Natural killer cell (primary cell): ENCODE results near the gene PRDX5. TPM values are rescaled to one million over a fixed set of nuclear protein-coding genes. Genes with fewer than 3 reads are reported as not detected.

Experiments used
- ATAC-seq, 3 donors: fragments of 150-1000 bp in 2 of 3; fragments of 200-7000 bp in 1 of 3; cut with Tn5 transposase; 1 replicate in 1 of 3; 2 replicates in 2 of 3; pipeline ENCODE4 v1.10.0; 2021; ENCODE audit warnings: mild to moderate bottlenecking in 2 of 3, moderate library complexity in 2 of 3
- DNase-seq, 2 donors: peaks; one replicate each; pipeline versions ENCODE4 v3.0.0 to v3.0.0-alpha.2; 2013 to 2021; ENCODE audit warnings: mixed read lengths in 1 of 2
- H3K27ac ChIP-seq: one replicate; pipeline ENCODE4 v1.5.1; 2013; ENCODE audit warnings: mild to moderate bottlenecking, low read length
- H3K27me3 ChIP-seq: one replicate; pipeline ENCODE4 v1.6.1; 2013; ENCODE audit warnings: low read length; ENCODE audit not compliant: control insufficient read depth, insufficient read depth
- H3K36me3 ChIP-seq: one replicate; pipeline ENCODE4 v1.6.1; 2013; ENCODE audit warnings: low read length; ENCODE audit not compliant: control insufficient read depth, insufficient read depth
- H3K4me1 ChIP-seq: one replicate; pipeline ENCODE4 v1.6.1; 2013; ENCODE audit warnings: low read length; ENCODE audit not compliant: control insufficient read depth, insufficient read depth
- H3K4me3 ChIP-seq: one replicate; pipeline ENCODE4 v1.5.1; 2013; ENCODE audit warnings: low read length
- H3K9me3 ChIP-seq: one replicate; pipeline ENCODE4 v1.6.1; 2013; ENCODE audit warnings: low read length; ENCODE audit not compliant: control insufficient read depth, insufficient read depth
- H3K27ac Mint-ChIP-seq, 2 donors: one replicate each; pipeline ENCODE4 v1.8.0; 2022; ENCODE audit warnings: mild to moderate bottlenecking in 2 of 2, mixed read lengths in 2 of 2, moderate library complexity in 1 of 2
- H3K27me3 Mint-ChIP-seq, 2 donors: one replicate each; pipeline ENCODE4 v1.8.0; 2022; ENCODE audit warnings: low read depth in 2 of 2, mixed read lengths in 2 of 2
- H3K36me3 Mint-ChIP-seq: one replicate; pipeline ENCODE4 v1.8.0; 2022; ENCODE audit warnings: mixed read lengths
- H3K4me1 Mint-ChIP-seq, 2 donors: one replicate each; pipeline ENCODE4 v1.8.0; 2022; ENCODE audit warnings: mixed read lengths in 2 of 2
- H3K4me3 Mint-ChIP-seq: one replicate; pipeline ENCODE4 v1.8.0; 2022; ENCODE audit warnings: mild to moderate bottlenecking, moderate library complexity, mixed read lengths
- H3K9me3 Mint-ChIP-seq, 2 donors: one replicate each; pipeline ENCODE4 v1.8.0; 2022; ENCODE audit warnings: mixed read lengths in 2 of 2
- WGBS: methylation state at CpG from one replicate; pipeline ENCODE4 v1.1.7; 2013; ENCODE audit warnings: missing lambda C conversion rate; ENCODE audit not compliant: insufficient coverage; 5-methylcytosine and 5-hydroxymethylcytosine counted together
- intact Hi-C: fragments of 100-400 bp; cut with micrococcal nuclease; formaldehyde crosslinking; loops from one replicate; pipeline ENCODE4 v1.14.2; 2022
- total RNA-seq, 4 donors: library from RNA; stranded (reverse); fragments of 120-200 nt in 1 of 4; gene quantifications; one replicate each; pipeline versions ENCODE4 v1.2.3 to v1.2.4, GENCODE V29; 2013 to 2022
- TF ChIP-seq, protein P1 (sequence below): fragments of 200-600 bp; IDR thresholded peaks from one replicate; pipeline ENCODE4 v1.8.0; 2022; ENCODE audit warnings: antibody characterized with exemption

The PRDX5 gene
- total RNA-seq, 3 donors from 2014 or later (not counting 1 experiment from before 2014, with no cell fraction given): 85.9 to 104 (median 88.8) TPM

DNA sequence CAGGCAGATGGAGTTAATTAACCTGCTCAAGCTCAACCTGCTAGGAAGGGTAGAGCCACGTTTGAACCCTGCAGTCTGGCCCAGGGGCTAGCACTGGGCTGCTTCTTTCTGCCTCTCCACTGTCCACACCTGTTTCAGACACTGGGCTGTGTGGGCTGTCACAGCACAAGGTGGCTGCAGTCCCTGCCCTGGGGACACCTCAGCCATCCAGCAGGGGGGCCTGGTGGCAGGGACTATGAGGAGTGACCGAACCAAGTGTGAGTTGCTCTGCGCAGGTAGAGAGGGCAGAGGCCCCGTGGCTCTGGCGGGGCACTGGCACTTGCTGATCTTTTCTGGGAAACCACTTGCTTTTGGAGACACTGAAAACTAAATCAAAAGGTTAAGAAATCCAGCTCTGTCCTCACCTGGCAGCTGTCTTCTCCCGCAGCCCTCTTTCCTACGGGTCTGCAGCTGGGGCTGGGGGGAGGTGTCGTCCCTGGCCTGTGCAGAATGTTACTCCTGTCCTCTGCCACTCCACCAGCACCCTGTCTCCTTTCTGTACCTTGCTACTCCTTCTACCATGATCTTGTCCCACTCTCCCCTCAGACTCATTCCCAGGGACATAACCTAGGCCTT lies 39.2 kb upstream of the PRDX5 start:
- H3K4me1 ChIP-seq: peaks cover 4% of the 10 kb centered on the region
- H3K36me3 ChIP-seq: peaks cover 14% of the 10 kb centered on the region
- Mint-ChIP-seq H3K36me3 (no peaks in the 10 kb centered on the region), H3K4me1 (peaks cover 0 to 4% of the 10 kb centered on the region in 2 donors), H3K4me3 (no peak overlapping the region), H3K27ac (no peak overlapping the region), H3K27me3 (no peaks in the 10 kb centered on the region), H3K9me3 (no peaks in the 10 kb centered on the region)
- 95% methylated on average over 8 of the region's 8 CpGs for WGBS
- H3K4me3 ChIP-seq: no peak overlapping the region
- TF ChIP-seq, protein P1, sequence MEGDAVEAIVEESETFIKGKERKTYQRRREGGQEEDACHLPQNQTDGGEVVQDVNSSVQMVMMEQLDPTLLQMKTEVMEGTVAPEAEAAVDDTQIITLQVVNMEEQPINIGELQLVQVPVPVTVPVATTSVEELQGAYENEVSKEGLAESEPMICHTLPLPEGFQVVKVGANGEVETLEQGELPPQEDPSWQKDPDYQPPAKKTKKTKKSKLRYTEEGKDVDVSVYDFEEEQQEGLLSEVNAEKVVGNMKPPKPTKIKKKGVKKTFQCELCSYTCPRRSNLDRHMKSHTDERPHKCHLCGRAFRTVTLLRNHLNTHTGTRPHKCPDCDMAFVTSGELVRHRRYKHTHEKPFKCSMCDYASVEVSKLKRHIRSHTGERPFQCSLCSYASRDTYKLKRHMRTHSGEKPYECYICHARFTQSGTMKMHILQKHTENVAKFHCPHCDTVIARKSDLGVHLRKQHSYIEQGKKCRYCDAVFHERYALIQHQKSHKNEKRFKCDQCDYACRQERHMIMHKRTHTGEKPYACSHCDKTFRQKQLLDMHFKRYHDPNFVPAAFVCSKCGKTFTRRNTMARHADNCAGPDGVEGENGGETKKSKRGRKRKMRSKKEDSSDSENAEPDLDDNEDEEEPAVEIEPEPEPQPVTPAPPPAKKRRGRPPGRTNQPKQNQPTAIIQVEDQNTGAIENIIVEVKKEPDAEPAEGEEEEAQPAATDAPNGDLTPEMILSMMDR: no peak
- H3K27ac ChIP-seq: no peak overlapping the region
- no peaks in the 10 kb centered on the region for H3K27me3 ChIP-seq
- intact Hi-C loops: no loop called here
- H3K9me3 ChIP-seq: no peaks in the 10 kb centered on the region
- ATAC-seq (no peak), DNase-seq (no peak)

DNA sequence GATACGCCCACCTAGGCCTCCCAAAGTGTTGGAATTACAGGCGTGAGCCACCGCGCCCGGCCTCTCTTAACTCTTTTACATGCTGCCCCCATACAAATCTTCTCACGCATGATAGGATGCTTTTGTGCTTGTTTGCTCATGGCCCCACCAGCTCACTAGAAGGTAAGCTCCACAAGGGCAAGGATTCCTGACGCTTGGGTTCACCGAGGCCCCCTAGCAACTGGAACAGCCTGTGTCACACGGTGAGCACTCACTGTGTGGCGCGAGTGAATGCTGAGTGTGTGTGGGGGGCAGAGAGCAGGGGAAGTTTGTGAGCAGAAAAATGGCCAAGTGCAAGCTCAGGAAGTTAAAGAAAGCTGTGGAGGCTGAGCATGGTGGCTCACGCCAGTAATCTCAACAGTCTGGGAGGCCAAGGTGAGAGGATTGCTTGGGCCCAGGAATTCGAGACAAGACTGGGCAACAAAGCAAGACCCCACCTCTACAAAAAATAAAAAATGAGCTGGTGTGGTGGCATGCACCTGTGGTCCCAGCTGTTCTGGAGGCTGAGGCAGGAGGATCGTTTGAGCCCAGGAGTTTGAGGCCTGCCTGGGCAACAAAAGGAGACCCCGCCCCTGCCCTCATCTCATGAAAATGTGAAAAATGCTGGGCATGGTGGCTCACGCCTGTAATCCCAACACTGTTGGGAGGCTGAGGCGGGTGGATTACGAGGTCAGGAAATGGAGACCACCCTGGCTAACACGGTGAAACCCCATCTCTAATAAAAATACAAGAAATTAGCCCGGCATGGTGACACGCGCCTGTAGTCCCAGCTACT lies 35.8 kb upstream of the PRDX5 start:
- Histone ChIP-seq H3K27ac (no peak overlapping the region), H3K9me3 (no peaks in the 10 kb centered on the region), H3K4me1 (peaks cover 22% of the 10 kb centered on the region), H3K4me3 (no peak overlapping the region), H3K36me3 (peaks cover 7% of the 10 kb centered on the region), H3K27me3 (no peaks in the 10 kb centered on the region)
- 96% methylated on average over 21 of the region's 22 CpGs for WGBS
- ATAC-seq (no peak), DNase-seq (no peak)
- TF ChIP-seq, protein P1: no peak
- no peaks in the 10 kb centered on the region for H3K27me3 Mint-ChIP-seq
- peaks cover 12 to 16% of the 10 kb centered on the region in 2 donors for H3K4me1 Mint-ChIP-seq
- no peaks in the 10 kb centered on the region for H3K36me3 Mint-ChIP-seq
- H3K4me3 Mint-ChIP-seq: no peak overlapping the region
- peak overlapping the region; percentile 94 to 96 for H3K27ac Mint-ChIP-seq
- intact Hi-C loops: no loop called here
- no peaks in the 10 kb centered on the region for H3K9me3 Mint-ChIP-seq

DNA sequence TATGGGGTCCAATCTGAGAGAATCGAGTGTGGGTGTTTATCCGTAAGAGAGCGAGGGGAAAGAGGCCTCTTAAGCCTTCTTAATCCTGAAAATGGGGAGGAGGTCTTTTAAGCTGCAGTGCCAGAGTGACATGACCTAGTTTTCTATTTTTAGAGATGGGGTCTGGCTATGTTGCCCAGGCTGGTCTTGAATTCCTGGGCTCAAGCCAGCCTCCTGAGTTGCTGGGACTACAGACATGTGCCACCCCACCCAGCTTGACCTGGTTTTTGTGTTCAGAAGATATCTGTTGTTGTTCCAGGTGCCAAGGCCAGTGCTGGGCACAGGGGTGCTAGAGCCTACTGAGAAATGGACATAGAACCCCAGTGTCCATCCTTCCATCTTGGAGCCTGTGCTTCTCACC lies 34.8 kb upstream of the PRDX5 start:
- intact Hi-C loops: no loop called here
- Histone ChIP-seq H3K4me3 (no peak overlapping the region), H3K27me3 (no peaks in the 10 kb centered on the region), H3K36me3 (peaks cover 7% of the 10 kb centered on the region), H3K27ac (no peak overlapping the region), H3K4me1 (peaks cover 22% of the 10 kb centered on the region), H3K9me3 (no peaks in the 10 kb centered on the region)
- ATAC-seq (no peak), DNase-seq (no peak)
- Mint-ChIP-seq H3K27ac (peak overlapping the region; percentile 94 to 96), H3K27me3 (no peaks in the 10 kb centered on the region), H3K9me3 (no peaks in the 10 kb centered on the region), H3K4me3 (peak overlapping the region; percentile 56), H3K36me3 (no peaks in the 10 kb centered on the region), H3K4me1 (peaks cover 12 to 16% of the 10 kb centered on the region in 2 donors)
- TF ChIP-seq, protein P1: no peak
- 93% methylated on average over 3 of the region's 3 CpGs for WGBS
